HepG2 (cell line): Measurements from ENCODE around the gene DOK5. TPM values are rescaled to one million over a fixed set of nuclear protein-coding genes. Genes with fewer than 3 reads are reported as not detected.

Source experiments
- ATAC-seq: fragments of 200-7000 bp; cut with Tn5 transposase; 3 replicates; pipeline ENCODE4 v1.9.1; 2020; ENCODE audit warnings: mild to moderate bottlenecking, moderate library complexity
- BruUV-seq: library from RNA; stranded (reverse); fragments of 400-500 nt; replicated peaks from 2 replicates; lab custom pipeline; 2021; lab: Mats Ljungman, UMichigan
- CTCF ChIA-PET: fragments of 300-600 bp; formaldehyde crosslinking; extraction: SDS; loops from one replicate; lab custom pipeline; 2021; ENCODE audit warnings: low total read pairs, inconsistent platforms, low intra/inter-chr PET ratio; lab: Yijun Ruan, JAX
- POLR2A ChIA-PET: fragments of 350-600 bp; sonication (Branson Sonifier 250); formaldehyde crosslinking; loops from one replicate; lab custom pipeline; 2020; ENCODE audit warnings: antibody characterized with exemption, inconsistent platforms; lab: Yijun Ruan, JAX
- DNase-seq: peaks from one replicate; pipeline ENCODE4 v3.0.0-alpha.2; 2015; ENCODE audit warnings: low spot score
- FAIRE-seq: peaks from 3 replicates; lab custom pipeline; 2011; peaks lifted over from hg19 to GRCh38; lab: Jason Lieb, UNC
- H2AFZ ChIP-seq: one replicate; pipeline ENCODE4 v1.6.1; 2011; ENCODE audit warnings: low read length, inconsistent platforms
- H3K27ac ChIP-seq: fragments of 300-600 bp; 3 replicates; pipeline ENCODE4 v1.8.0; 2011; ENCODE audit warnings: mixed run types, mild to moderate bottlenecking, mixed read lengths, low read length, inconsistent platforms; ENCODE audit not compliant: insufficient read depth; ENCODE audit errors: extremely low read length
- H3K27me3 ChIP-seq, 2 experiments: fragments of 200-600 bp in 1 of 2; 2 replicates in 1 of 2; 3 replicates in 1 of 2; pipeline versions ENCODE4 v1.6.0 to v1.8.0; 2011; ENCODE audit warnings: low read length in 2 of 2, mild to moderate bottlenecking in 2 of 2, moderate library complexity in 2 of 2, inconsistent platforms in 1 of 2; ENCODE audit not compliant: insufficient read depth in 2 of 2, control insufficient read depth in 1 of 2
- H3K36me3 ChIP-seq, 2 experiments: fragments of 200-600 bp in 1 of 2; replicated peaks in 1 of 2; 2 replicates in 1 of 2; 3 replicates in 1 of 2; pipeline versions ENCODE4 v1.5.1 to v1.8.0; 2011; ENCODE audit warnings: low read length in 2 of 2, inconsistent platforms in 1 of 2; ENCODE audit not compliant: insufficient read depth in 2 of 2, control insufficient read depth in 1 of 2
- H3K4me1 ChIP-seq: 2 replicates; pipeline ENCODE4 v1.5.1; 2012; ENCODE audit warnings: low read length, inconsistent platforms; ENCODE audit not compliant: insufficient read depth
- H3K4me2 ChIP-seq: 2 replicates; pipeline ENCODE4 v1.6.0; 2011; ENCODE audit warnings: low read depth, low read length, inconsistent platforms
- H3K4me3 ChIP-seq, 3 experiments: fragments of 200-600 bp in 1 of 3; sonication (generic), shearing (Covaris generic) in 1 of 3; replicated peaks in 1 of 3; 2 replicates each; pipeline ENCODE4 v1.5.1; 2011 to 2016; ENCODE audit warnings: low read length in 3 of 3, inconsistent platforms in 2 of 3, low read depth in 2 of 3, mild to moderate bottlenecking in 2 of 3, control low read depth in 1 of 3, mixed read lengths in 1 of 3; ENCODE audit not compliant: insufficient read depth in 1 of 3
- H3K79me2 ChIP-seq: one replicate; pipeline ENCODE4 v1.6.1; 2011; ENCODE audit warnings: low read length, inconsistent platforms; ENCODE audit not compliant: insufficient read depth
- H3K9ac ChIP-seq: 2 replicates; pipeline ENCODE4 v1.6.0; 2011; ENCODE audit warnings: mild to moderate bottlenecking, low read depth, low read length, inconsistent platforms; ENCODE audit not compliant: insufficient read depth
- H3K9me3 ChIP-seq: 2 replicates; pipeline ENCODE4 v1.5.1; 2012; ENCODE audit warnings: mild to moderate bottlenecking, low read length
- H4K20me1 ChIP-seq: 2 replicates; pipeline ENCODE4 v1.6.0; 2011; ENCODE audit warnings: inconsistent platforms, mild to moderate bottlenecking, low read length, moderate library complexity; ENCODE audit not compliant: insufficient read depth
- REPIN1 ChIP-seq: sonication (generic); formaldehyde crosslinking; IDR thresholded peaks from 2 replicates; pipeline ENCODE4 v1.8.0; 2022; ENCODE audit warnings: missing genetic modification reagents, low read depth, mild to moderate bottlenecking, borderline replicate concordance
- TRIM24 ChIP-seq: sonication (generic); formaldehyde crosslinking; IDR thresholded peaks from 2 replicates; pipeline ENCODE4 v1.8.0; 2022; ENCODE audit warnings: mild to moderate bottlenecking, missing genetic modification reagents
- ZNF407 ChIP-seq: sonication (generic); formaldehyde crosslinking; IDR thresholded peaks from one replicate; pipeline ENCODE4 v1.5.1; 2020; ENCODE audit warnings: mild to moderate bottlenecking, missing genetic modification reagents; ENCODE audit errors: not compliant biosample characterization
- ZNF879 ChIP-seq: sonication (generic); formaldehyde crosslinking; IDR thresholded peaks from 2 replicates; pipeline ENCODE4 v1.8.1; 2023; ENCODE audit warnings: missing genetic modification reagents
- WGBS: methylation state at CpG from one replicate; pipeline ENCODE4 v1.1.6; 2017; ENCODE audit warnings: low lambda C conversion rate; 5-methylcytosine and 5-hydroxymethylcytosine counted together
- in situ Hi-C: cut with HindIII; loops from 2 replicates; pipeline ENCODE4 v1.10.0; 2017; ENCODE audit warnings: low pct_unique_long_range_greater_than_20kb; ENCODE audit not compliant: extremely low pct_ligation_motif_present
- intact Hi-C: fragments of 100-400 bp; cut with micrococcal nuclease; formaldehyde crosslinking; loops from one replicate; pipeline ENCODE4 v1.10.0; 2022; ENCODE audit not compliant: unreplicated experiment
- polyA plus RNA-seq, 8 experiments: library from polyadenylated mRNA; depleted of rRNA in 3 of 8; stranded (reverse) in 7 of 8; unstranded in 1 of 8; fragments of >200 nt; fragmentation: Illumina TruSeq in 4 of 8; extraction: Trizol in 4 of 8; gene quantifications; 2 replicates each; pipeline versions ENCODE4 v1.2.1 to v1.2.3, GENCODE V29; 2011 to 2016; ENCODE audit warnings: low read depth in 4 of 8, missing spikeins in 1 of 8, mixed read lengths in 1 of 8; ENCODE audit not compliant: insufficient read depth in 1 of 8
- total RNA-seq, 5 experiments: library from RNA; depleted of rRNA; stranded (reverse); fragments of >200 nt; fragmentation: Illumina TruSeq; extraction: Trizol; gene quantifications; 2 replicates each; pipeline ENCODE4 v1.2.3, GENCODE V29; 2016; ENCODE audit warnings: low read depth in 1 of 5
- TF ChIP-seq, protein P1 (sequence below): sonication (generic); formaldehyde crosslinking; conservative IDR thresholded peaks from 2 replicates; pipeline ENCODE4 v1.4.0; 2020; ENCODE audit warnings: missing genetic modification reagents
- TF ChIP-seq, protein P2 (sequence below): sonication (generic); formaldehyde crosslinking; IDR thresholded peaks from 2 replicates; pipeline ENCODE4 v1.4.0; 2020; ENCODE audit warnings: missing genetic modification reagents; ENCODE audit errors: not compliant biosample characterization
- TF ChIP-seq, protein P3 (sequence below): sonication (generic); formaldehyde crosslinking; IDR thresholded peaks from 2 replicates; pipeline ENCODE4 v1.5.0; 2020; ENCODE audit warnings: mild to moderate bottlenecking, missing genetic modification reagents, moderate library complexity

The DOK5 gene
- total and polyA plus RNA-seq, 2 of the 13 experiments (the other 11 are each of a cell fraction or from before 2014, with no cell fraction given) = not detected

DNA sequence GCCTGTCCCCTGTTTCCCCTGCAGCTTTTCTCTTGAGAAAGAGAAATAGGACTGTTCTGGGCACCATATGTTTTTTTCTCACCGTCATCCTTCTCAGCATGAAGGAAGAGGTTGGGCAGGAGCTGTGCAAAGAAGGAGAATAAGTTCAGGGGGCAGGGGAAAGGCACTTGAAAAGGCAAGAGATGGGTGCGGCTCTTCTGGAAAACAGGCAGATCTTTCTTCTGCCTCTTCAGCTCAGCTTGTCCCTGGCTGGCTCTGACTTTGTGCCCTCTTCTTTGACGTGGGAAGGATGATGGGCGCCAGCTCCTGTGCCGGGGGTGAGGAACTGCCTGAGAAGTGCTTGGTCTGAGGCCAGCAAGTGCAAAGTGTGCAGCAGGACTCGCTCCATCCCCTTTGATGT is 206.5 kb downstream of the DOK5 start:
- no peak overlapping the region for H3K4me2 ChIP-seq
- ChIA-PET POLR2A (no interaction called here), CTCF (interaction anchor here (0.6 to 2.3 kb wide), 5 partner anchors 13 to 1661 kb away, joined by 3 to 13 read pairs (median 5); no protein-coding TSS in a partner anchor)
- no peaks in the 10 kb centered on the region for H3K9me3 ChIP-seq
- 0 out of 2 replicates have a peak, but pooled peaks cover 2% of the 10 kb centered on the region for H4K20me1 ChIP-seq
- H3K9ac ChIP-seq = no peak overlapping the region
- H3K36me3 ChIP-seq = no peaks in the 10 kb centered on the region
- DNase-seq = no peak
- no peak overlapping the region for H3K4me3 ChIP-seq
- ATAC-seq = no peak; the same call in 2 of the 3 replicates
- 5% methylated on average over 6 of the region's 6 CpGs for WGBS
- H3K27me3 ChIP-seq = peaks cover 0 to 17% of the 10 kb centered on the region in 2 experiments; a peak in 2 of 5 replicates
- H3K4me1 ChIP-seq = no peaks in the 10 kb centered on the region
- no peak overlapping the region for H2AFZ ChIP-seq
- no peaks in the 10 kb centered on the region for H3K79me2 ChIP-seq
- intact Hi-C loops (loop anchor here (1.0 to 2.0 kb wide), 2 partner anchors 44 to 1663 kb away; no protein-coding TSS in a partner anchor), in situ Hi-C loops (loop anchor here (5.0 to 10.0 kb wide), 2 partner anchors 1575 to 1653 kb away; no protein-coding TSS in a partner anchor)
- no TSS peak for BruUV-seq
- no peak for FAIRE-seq
- H3K27ac ChIP-seq = no peak overlapping the region
- TF ChIP-seq, protein P1, sequence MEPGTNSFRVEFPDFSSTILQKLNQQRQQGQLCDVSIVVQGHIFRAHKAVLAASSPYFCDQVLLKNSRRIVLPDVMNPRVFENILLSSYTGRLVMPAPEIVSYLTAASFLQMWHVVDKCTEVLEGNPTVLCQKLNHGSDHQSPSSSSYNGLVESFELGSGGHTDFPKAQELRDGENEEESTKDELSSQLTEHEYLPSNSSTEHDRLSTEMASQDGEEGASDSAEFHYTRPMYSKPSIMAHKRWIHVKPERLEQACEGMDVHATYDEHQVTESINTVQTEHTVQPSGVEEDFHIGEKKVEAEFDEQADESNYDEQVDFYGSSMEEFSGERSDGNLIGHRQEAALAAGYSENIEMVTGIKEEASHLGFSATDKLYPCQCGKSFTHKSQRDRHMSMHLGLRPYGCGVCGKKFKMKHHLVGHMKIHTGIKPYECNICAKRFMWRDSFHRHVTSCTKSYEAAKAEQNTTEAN = no peak
- TF ChIP-seq, protein P2, sequence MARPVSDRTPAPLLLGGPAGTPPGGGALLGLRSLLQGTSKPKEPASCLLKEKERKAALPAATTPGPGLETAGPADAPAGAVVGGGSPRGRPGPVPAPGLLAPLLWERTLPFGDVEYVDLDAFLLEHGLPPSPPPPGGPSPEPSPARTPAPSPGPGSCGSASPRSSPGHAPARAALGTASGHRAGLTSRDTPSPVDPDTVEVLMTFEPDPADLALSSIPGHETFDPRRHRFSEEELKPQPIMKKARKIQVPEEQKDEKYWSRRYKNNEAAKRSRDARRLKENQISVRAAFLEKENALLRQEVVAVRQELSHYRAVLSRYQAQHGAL (CRISPR knock-in tag) = no peak
- TF ChIP-seq, protein P3, sequence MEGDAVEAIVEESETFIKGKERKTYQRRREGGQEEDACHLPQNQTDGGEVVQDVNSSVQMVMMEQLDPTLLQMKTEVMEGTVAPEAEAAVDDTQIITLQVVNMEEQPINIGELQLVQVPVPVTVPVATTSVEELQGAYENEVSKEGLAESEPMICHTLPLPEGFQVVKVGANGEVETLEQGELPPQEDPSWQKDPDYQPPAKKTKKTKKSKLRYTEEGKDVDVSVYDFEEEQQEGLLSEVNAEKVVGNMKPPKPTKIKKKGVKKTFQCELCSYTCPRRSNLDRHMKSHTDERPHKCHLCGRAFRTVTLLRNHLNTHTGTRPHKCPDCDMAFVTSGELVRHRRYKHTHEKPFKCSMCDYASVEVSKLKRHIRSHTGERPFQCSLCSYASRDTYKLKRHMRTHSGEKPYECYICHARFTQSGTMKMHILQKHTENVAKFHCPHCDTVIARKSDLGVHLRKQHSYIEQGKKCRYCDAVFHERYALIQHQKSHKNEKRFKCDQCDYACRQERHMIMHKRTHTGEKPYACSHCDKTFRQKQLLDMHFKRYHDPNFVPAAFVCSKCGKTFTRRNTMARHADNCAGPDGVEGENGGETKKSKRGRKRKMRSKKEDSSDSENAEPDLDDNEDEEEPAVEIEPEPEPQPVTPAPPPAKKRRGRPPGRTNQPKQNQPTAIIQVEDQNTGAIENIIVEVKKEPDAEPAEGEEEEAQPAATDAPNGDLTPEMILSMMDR (CRISPR knock-in tag) = no peak
- TF ChIP-seq ZNF879 (CRISPR knock-in tag) (no peak), ZNF407 (CRISPR knock-in tag) (no peak), REPIN1 (CRISPR knock-in tag) (no peak), TRIM24 (CRISPR knock-in tag) (no peak)
